Mesendoderm (in vitro differentiated cells): ENCODE measurements around the gene PRKCSH.

Experiments used
- DNase-seq: peaks from one replicate; pipeline ENCODE4 v3.0.0; 2013
- H2AK5ac ChIP-seq: 2 replicates; pipeline ENCODE4 v1.6.1; 2013; ENCODE audit warnings: low read length, inconsistent platforms
- H2BK120ac ChIP-seq: 2 replicates; pipeline ENCODE4 v1.6.1; 2013; ENCODE audit warnings: low read depth, mild to moderate bottlenecking, low read length, moderate library complexity, mixed read lengths
- H2BK15ac ChIP-seq: replicated peaks from 2 replicates; pipeline ENCODE4 v1.6.1; 2013; ENCODE audit warnings: low read depth, mild to moderate bottlenecking, moderate library complexity
- H2BK5ac ChIP-seq: 2 replicates; pipeline ENCODE4 v1.6.1; 2013; ENCODE audit warnings: low read length, inconsistent platforms
- H3K18ac ChIP-seq: 2 replicates; pipeline ENCODE4 v1.6.1; 2013; ENCODE audit warnings: mild to moderate bottlenecking, low read length, mixed read lengths
- H3K23ac ChIP-seq: one replicate; pipeline ENCODE4 v1.6.1; 2013; ENCODE audit warnings: low read length
- H3K27ac ChIP-seq: 2 replicates; pipeline ENCODE4 v1.5.1; 2013; ENCODE audit warnings: low read depth, mild to moderate bottlenecking, inconsistent platforms, low read length, moderate library complexity
- H3K27me3 ChIP-seq: 2 replicates; pipeline ENCODE4 v1.6.1; 2013; ENCODE audit warnings: low read length, control low read depth, mild to moderate bottlenecking, inconsistent platforms; ENCODE audit not compliant: insufficient read depth, poor library complexity
- H3K36me3 ChIP-seq: 2 replicates; pipeline ENCODE4 v1.6.1; 2013; ENCODE audit warnings: low read length, inconsistent platforms; ENCODE audit not compliant: control insufficient read depth, insufficient read depth
- H3K4ac ChIP-seq: one replicate; pipeline ENCODE4 v1.6.1; 2013; ENCODE audit warnings: low read depth, mild to moderate bottlenecking, low read length, moderate library complexity
- H3K4me1 ChIP-seq: 2 replicates; pipeline ENCODE4 v1.6.1; 2013; ENCODE audit warnings: low read depth, low read length, inconsistent platforms; ENCODE audit not compliant: control insufficient read depth
- H3K4me2 ChIP-seq: 2 replicates; pipeline ENCODE4 v1.6.1; 2013; ENCODE audit warnings: low read length
- H3K4me3 ChIP-seq: 2 replicates; pipeline ENCODE4 v1.5.1; 2013; ENCODE audit warnings: mild to moderate bottlenecking, low read length
- H3K56ac ChIP-seq: one replicate; pipeline ENCODE4 v1.6.1; 2013; ENCODE audit warnings: low read length
- H3K79me1 ChIP-seq: 2 replicates; pipeline ENCODE4 v1.6.1; 2013; ENCODE audit warnings: low read length, inconsistent platforms
- H3K79me2 ChIP-seq: 2 replicates; pipeline ENCODE4 v1.6.1; 2013; ENCODE audit warnings: mild to moderate bottlenecking, low read length; ENCODE audit not compliant: control insufficient read depth, insufficient read depth
- H3K9ac ChIP-seq: 2 replicates; pipeline ENCODE4 v1.6.1; 2013; ENCODE audit warnings: low read length, inconsistent platforms
- H4K5ac ChIP-seq: one replicate; pipeline ENCODE4 v1.6.1; 2013; ENCODE audit warnings: low read length
- H4K8ac ChIP-seq: one replicate; pipeline ENCODE4 v1.6.1; 2013; ENCODE audit warnings: low read depth, mild to moderate bottlenecking, control low read depth, low read length, moderate library complexity
- WGBS: extraction: QIAGEN DNeasy Blood & Tissue Kit; methylation state at CpG from one replicate; pipeline ENCODE4 v1.1.7; 2013; ENCODE audit warnings: low lambda C conversion rate, missing lambda C conversion rate; ENCODE audit not compliant: insufficient coverage; ENCODE audit errors: extremely low coverage; 5-methylcytosine and 5-hydroxymethylcytosine counted together

The PRKCSH gene

DNA sequence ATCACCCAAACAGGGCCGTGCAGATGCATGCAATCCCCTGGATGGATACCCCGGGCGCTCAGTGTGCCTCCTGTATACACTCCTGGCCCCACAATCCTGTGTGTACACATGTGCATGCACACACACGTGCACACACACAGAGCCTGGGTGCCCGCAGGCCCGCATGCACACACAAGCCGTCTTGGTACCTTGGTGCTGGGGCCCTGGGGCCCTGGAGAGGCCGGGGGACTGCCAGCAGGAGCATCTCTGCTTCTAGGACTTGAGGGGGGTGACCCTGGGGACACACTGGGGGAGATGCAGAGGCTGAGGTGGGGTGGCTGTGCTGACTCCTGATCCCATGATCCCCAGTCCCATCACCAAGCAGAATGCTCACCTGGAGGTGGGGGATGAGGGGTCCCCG lies 35.8 kb upstream of the PRKCSH start:
- Histone ChIP-seq H3K79me2 (no peaks in the 10 kb centered on the region), H3K56ac (no peak overlapping the region), H2BK15ac (no peak overlapping the region), H2AK5ac (no peak overlapping the region), H3K4ac (no peak overlapping the region), H3K23ac (no peak overlapping the region), H3K4me3 (no peak overlapping the region), H3K4me1 (peaks cover 2% of the 10 kb centered on the region), H3K27ac (no peak overlapping the region), H3K18ac (no peak overlapping the region), H2BK5ac (no peak overlapping the region), H3K79me1 (no peaks in the 10 kb centered on the region), H4K5ac (no peak overlapping the region), H3K9ac (no peak overlapping the region), H3K36me3 (no peaks in the 10 kb centered on the region), H2BK120ac (no peak overlapping the region), H3K4me2 (no peak overlapping the region), H4K8ac (no peak overlapping the region), H3K27me3 (no peaks in the 10 kb centered on the region)
- no CpG with 5 or more reads among the region's 9 CpGs for WGBS
- no peak for DNase-seq

DNA sequence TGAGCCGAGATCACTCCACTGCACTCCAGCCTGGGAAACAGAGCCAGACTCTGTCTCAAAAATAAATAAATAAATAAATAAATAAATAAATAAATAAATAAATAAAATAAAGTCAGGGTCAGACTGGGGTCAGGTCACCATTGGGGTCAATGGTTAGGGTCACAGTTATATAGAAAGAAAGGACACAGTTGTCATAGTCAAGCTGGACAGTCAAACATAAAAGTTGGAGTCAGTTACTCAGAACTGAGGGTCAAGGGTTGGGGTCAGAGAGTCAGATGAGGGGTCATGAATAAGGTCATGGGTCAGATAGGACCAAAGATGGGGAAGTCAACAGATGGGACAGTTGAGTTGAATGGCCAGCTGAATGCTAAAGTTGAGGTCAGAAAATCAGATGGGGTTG lies 34.6 kb upstream of the PRKCSH start:
- Histone ChIP-seq H3K4me3 (no peak overlapping the region), H4K8ac (no peak overlapping the region), H4K5ac (no peak overlapping the region), H2BK5ac (no peak overlapping the region), H3K4me1 (no peaks in the 10 kb centered on the region), H3K27me3 (no peaks in the 10 kb centered on the region), H3K4me2 (no peak overlapping the region), H3K4ac (no peak overlapping the region), H3K79me1 (no peaks in the 10 kb centered on the region), H3K9ac (no peak overlapping the region), H2AK5ac (no peak overlapping the region), H3K36me3 (no peaks in the 10 kb centered on the region), H3K79me2 (no peaks in the 10 kb centered on the region), H2BK120ac (no peak overlapping the region), H3K27ac (no peak overlapping the region), H2BK15ac (no peak overlapping the region), H3K56ac (no peak overlapping the region), H3K23ac (no peak overlapping the region), H3K18ac (no peak overlapping the region)
- DNase-seq = no peak
- WGBS = no CpG with 5 or more reads among the region's 1 CpG

DNA sequence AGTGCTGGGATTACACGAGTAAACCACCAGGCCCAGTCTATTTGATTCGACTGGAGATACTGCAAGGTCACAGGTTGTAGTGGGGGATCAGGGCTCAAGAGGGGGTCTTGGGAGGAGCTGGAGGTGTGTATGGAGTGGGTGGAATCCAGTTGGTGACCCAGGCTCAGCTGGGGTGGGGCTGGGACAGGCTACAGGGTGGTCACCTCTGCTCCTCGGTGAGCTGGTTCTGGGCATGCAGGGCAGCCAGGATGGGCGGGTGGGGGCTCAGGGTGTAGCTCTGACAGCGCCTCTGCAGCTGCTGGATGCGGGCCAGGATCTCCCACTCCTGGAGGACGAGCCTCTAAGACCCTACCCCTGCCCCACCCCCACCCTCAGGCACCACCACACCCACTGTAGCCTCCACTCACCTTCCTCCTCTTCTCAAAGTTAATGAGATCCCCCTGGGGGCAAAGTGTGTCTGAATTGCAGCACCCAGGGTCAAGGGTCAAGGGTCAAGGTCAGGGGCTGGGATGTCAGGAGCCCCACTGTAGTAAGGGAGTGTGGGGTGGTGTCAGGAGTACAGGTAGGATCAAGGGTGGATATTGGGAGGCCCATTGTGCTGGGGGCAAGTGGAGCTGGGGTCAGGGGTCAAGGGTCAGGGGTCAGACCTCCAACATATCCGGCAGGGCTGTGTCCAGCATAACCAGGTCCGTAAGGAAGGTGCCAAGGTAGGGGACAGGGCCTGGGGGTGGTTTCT lies 33.5 kb upstream of the PRKCSH start:
- no peak overlapping the region for H2BK15ac ChIP-seq
- H3K23ac ChIP-seq = no peak overlapping the region
- no peaks in the 10 kb centered on the region for H3K79me2 ChIP-seq
- no peak overlapping the region for H4K8ac ChIP-seq
- H3K36me3 ChIP-seq = no peaks in the 10 kb centered on the region
- no peaks in the 10 kb centered on the region for H3K27me3 ChIP-seq
- DNase-seq = no peak
- H3K4ac ChIP-seq = no peak overlapping the region
- no peak overlapping the region for H3K9ac ChIP-seq
- H3K18ac ChIP-seq = no peak overlapping the region
- H2BK5ac ChIP-seq = no peak overlapping the region
- no peak overlapping the region for H2AK5ac ChIP-seq
- H3K4me1 ChIP-seq = no peaks in the 10 kb centered on the region
- H4K5ac ChIP-seq = no peak overlapping the region
- no peak overlapping the region for H3K56ac ChIP-seq
- no peak overlapping the region for H3K4me3 ChIP-seq
- H3K4me2 ChIP-seq = no peak overlapping the region
- WGBS = no CpG with 5 or more reads among the region's 9 CpGs
- H2BK120ac ChIP-seq = no peak overlapping the region
- H3K79me1 ChIP-seq = no peaks in the 10 kb centered on the region
- H3K27ac ChIP-seq = no peak overlapping the region

DNA sequence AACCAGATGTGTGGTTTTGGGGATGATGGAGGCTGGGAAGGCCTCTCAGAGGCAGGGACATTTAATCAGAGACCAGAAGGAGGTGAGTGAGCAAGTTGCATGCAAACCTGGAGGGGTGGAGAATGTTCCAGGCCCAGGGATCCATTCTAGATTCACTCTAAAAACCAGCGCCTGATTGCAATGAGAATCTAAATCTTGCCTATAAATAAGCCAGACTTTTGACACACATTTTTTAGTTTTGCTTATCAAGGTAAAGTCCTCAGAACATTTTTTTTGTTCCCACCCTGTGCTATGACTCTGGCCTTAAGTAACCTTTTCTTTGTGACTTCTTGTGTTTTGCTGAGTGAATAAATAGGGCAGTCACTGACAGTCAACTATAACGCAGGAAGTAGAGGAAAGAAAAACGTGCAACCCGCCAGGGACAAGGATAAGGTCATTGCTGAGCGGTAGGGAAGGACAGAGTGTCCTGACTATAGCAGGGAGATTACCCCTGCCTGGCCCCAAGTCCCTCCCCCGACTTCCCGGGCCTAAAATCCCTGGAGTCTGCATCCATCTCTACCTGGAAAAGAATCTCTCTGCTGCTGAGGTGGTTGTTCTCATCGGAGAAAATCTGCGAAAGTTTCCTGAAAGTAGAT lies 30.7 kb upstream of the PRKCSH start:
- Histone ChIP-seq H2BK5ac (no peak overlapping the region), H3K56ac (no peak overlapping the region), H3K27ac (no peak overlapping the region), H3K9ac (no peak overlapping the region), H4K8ac (no peak overlapping the region), H3K4ac (no peak overlapping the region), H3K4me2 (no peak overlapping the region), H3K4me1 (no peaks in the 10 kb centered on the region), H3K4me3 (no peak overlapping the region), H2BK15ac (no peak overlapping the region), H2BK120ac (no peak overlapping the region), H3K27me3 (no peaks in the 10 kb centered on the region), H3K79me1 (no peaks in the 10 kb centered on the region), H3K79me2 (no peaks in the 10 kb centered on the region), H3K36me3 (no peaks in the 10 kb centered on the region), H4K5ac (no peak overlapping the region), H3K18ac (no peak overlapping the region), H3K23ac (no peak overlapping the region), H2AK5ac (no peak overlapping the region)
- WGBS = no CpG with 5 or more reads among the region's 9 CpGs
- DNase-seq = no peak

DNA sequence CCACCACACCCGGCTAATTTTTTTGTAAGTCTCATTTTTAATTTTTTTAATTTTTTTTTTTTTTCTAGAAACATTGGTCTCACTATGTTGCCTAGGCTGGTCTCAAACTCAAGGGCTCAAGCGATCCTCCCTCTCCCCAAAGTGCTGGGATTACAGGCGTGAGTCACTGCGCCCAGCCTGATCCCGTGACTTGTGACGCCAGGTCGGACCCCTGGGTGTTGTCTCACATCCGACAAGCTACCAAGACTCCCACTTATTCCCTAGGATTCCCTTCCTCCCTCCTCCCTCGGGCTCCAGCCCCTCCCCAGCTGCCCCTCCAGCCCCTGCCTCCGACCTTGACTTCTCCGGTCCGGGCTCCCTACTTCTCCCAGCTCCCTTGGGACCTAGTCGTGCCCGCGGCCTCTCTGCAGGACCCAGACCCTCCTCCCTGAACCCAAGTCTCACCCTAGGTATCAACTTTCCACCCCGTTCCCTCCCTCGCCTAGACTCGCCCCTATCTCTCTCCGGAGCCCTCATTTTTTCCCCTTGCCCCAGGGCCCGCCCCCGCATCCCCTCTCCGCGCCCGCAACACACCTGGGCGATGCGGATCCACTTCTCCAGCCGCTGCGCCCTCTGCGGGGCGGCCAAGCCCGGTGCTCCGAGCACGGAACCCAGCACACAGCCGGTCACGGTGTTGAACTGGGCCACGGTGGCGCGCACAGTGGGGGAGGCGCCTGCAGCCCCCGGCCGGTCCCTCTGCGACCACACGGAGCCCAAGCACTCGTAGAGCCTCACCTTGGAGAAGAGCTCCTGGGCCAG lies 29.4 kb upstream of the PRKCSH start:
- peak overlapping the region; percentile 61 for H3K56ac ChIP-seq
- no peak overlapping the region for H4K5ac ChIP-seq
- no peak overlapping the region for H3K4me3 ChIP-seq
- H3K27ac ChIP-seq = no peak overlapping the region
- H2BK5ac ChIP-seq = no peak overlapping the region
- no peak overlapping the region for H2BK15ac ChIP-seq
- no peak overlapping the region for H2AK5ac ChIP-seq
- no peak overlapping the region for H3K4me2 ChIP-seq
- no peak overlapping the region for H3K23ac ChIP-seq
- no peaks in the 10 kb centered on the region for H3K4me1 ChIP-seq
- no peak overlapping the region for H4K8ac ChIP-seq
- WGBS = no CpG with 5 or more reads among the region's 44 CpGs
- no peak overlapping the region for H3K18ac ChIP-seq
- peak; percentile 62 for DNase-seq
- H3K36me3 ChIP-seq = no peaks in the 10 kb centered on the region
- H3K9ac ChIP-seq = peak overlapping the region; percentile 47
- no peak overlapping the region for H3K4ac ChIP-seq
- no peaks in the 10 kb centered on the region for H3K27me3 ChIP-seq
- H3K79me2 ChIP-seq = no peaks in the 10 kb centered on the region
- H3K79me1 ChIP-seq = no peaks in the 10 kb centered on the region
- H2BK120ac ChIP-seq = no peak overlapping the region
